Neural cell (in vitro differentiated cells): ENCODE results near the gene DHRS4L2. TPM values are rescaled to one million over a fixed set of nuclear protein-coding genes. Genes with fewer than 3 reads are reported as not detected.
A peak's percentile ranks its signal among the peaks of the same experiment; 100 is the strongest.
"Not testable (repeated sequence)": the region's sequence is repeated elsewhere in the genome, so short reads cannot be mapped to it uniquely, and the experiment has no call there.

Experiments
- H2AFZ ChIP-seq: fragments of 200-600, 300-800 bp; sonication (generic), shearing (Covaris generic); 2 replicates; pipeline ENCODE4 v1.6.0; 2014; ENCODE audit warnings: low read depth, mild to moderate bottlenecking, antibody characterized with exemption, low read length, moderate library complexity
- H3F3A ChIP-seq: fragments of 200-600 bp; shearing (Covaris generic); 2 replicates; pipeline ENCODE4 v1.6.1; 2016; ENCODE audit warnings: mild to moderate bottlenecking, moderate library complexity, mixed read lengths, antibody characterized with exemption, low read length; ENCODE audit not compliant: insufficient read depth, poor library complexity, severe bottlenecking
- H3K27ac ChIP-seq: fragments of 200-600, 300-800 bp; sonication (generic), shearing (Covaris generic); 2 replicates; pipeline ENCODE4 v1.5.1; 2014; ENCODE audit warnings: mild to moderate bottlenecking, low read length, moderate library complexity
- H3K27me3 ChIP-seq: fragments of 300-800, 200-600 bp; sonication (generic), shearing (Covaris generic); 2 replicates; pipeline ENCODE4 v1.6.0; 2014; ENCODE audit warnings: mild to moderate bottlenecking, low read depth, low read length, moderate library complexity; ENCODE audit not compliant: insufficient read depth
- H3K36me3 ChIP-seq: fragments of 300-800, 200-600 bp; sonication (generic), shearing (Covaris generic); 2 replicates; pipeline ENCODE4 v1.5.1; 2014; ENCODE audit warnings: mild to moderate bottlenecking, antibody characterized with exemption, low read length, moderate library complexity; ENCODE audit not compliant: insufficient read depth
- H3K4me2 ChIP-seq: fragments of 300-800, 200-600 bp; sonication (generic), shearing (Covaris generic); 2 replicates; pipeline ENCODE4 v1.6.0; 2014; ENCODE audit warnings: mild to moderate bottlenecking, low read length
- H3K4me3 ChIP-seq: fragments of 300-800, 200-600 bp; sonication (generic), shearing (Covaris generic); 2 replicates; pipeline ENCODE4 v1.5.1; 2014; ENCODE audit warnings: mild to moderate bottlenecking, low read length, moderate library complexity
- H3K79me2 ChIP-seq: fragments of 200-600 bp; shearing (Covaris generic); replicated peaks from 2 replicates; pipeline ENCODE4 v1.6.0; 2014; ENCODE audit warnings: mild to moderate bottlenecking, low read length, moderate library complexity; ENCODE audit not compliant: insufficient read depth
- H3K9ac ChIP-seq: fragments of 300-800, 200-600 bp; sonication (generic), shearing (Covaris generic); 2 replicates; pipeline ENCODE4 v1.6.1; 2016; ENCODE audit warnings: mild to moderate bottlenecking, low read length, mixed read lengths
- H3K9me2 ChIP-seq: fragments of 200-600 bp; shearing (Covaris generic); 2 replicates; pipeline ENCODE4 v1.6.1; 2016; ENCODE audit warnings: mild to moderate bottlenecking, low read length, mixed read lengths; ENCODE audit not compliant: insufficient read depth
- H3K9me3 ChIP-seq: fragments of 200-600, 300-800 bp; sonication (generic), shearing (Covaris generic); 2 replicates; pipeline ENCODE4 v1.6.1; 2016; ENCODE audit warnings: mild to moderate bottlenecking, mixed run types, low read length, moderate library complexity, mixed read lengths
- H4K20me1 ChIP-seq: fragments of 200-600 bp; shearing (Covaris generic); 2 replicates; pipeline ENCODE4 v1.6.1; 2016; ENCODE audit warnings: mild to moderate bottlenecking, mixed run types; ENCODE audit not compliant: insufficient read depth
- EP300 ChIP-seq: fragments of 450-650 bp; conservative IDR thresholded peaks from 2 replicates; pipeline ENCODE4 v1.6.1; 2014; ENCODE audit warnings: antibody characterized with exemption, mild to moderate bottlenecking, moderate library complexity; ENCODE audit not compliant: poor library complexity, severe bottlenecking
- EZH2 ChIP-seq: fragments of 200-600, 300-800 bp; shearing (Covaris generic), sonication (generic); IDR thresholded peaks from 2 replicates; pipeline ENCODE4 v1.6.1; 2014; ENCODE audit warnings: antibody characterized with exemption, low read length, borderline replicate concordance, mild to moderate bottlenecking; ENCODE audit not compliant: insufficient read depth, poor library complexity, severe bottlenecking
- MXI1 ChIP-seq: fragments of 450-650 bp; conservative IDR thresholded peaks from 2 replicates; pipeline ENCODE4 v1.6.1; 2014; ENCODE audit warnings: antibody characterized with exemption, mild to moderate bottlenecking; ENCODE audit not compliant: poor library complexity, severe bottlenecking
- POLR2AphosphoS5 ChIP-seq: IDR thresholded peaks from 2 replicates; pipeline ENCODE4 v1.6.1; 2012
- RAD21 ChIP-seq: fragments of 450-650 bp; conservative IDR thresholded peaks from 2 replicates; pipeline ENCODE4 v1.6.1; 2014; ENCODE audit warnings: antibody characterized with exemption, mild to moderate bottlenecking, moderate library complexity
- SMC3 ChIP-seq: fragments of 450-650 bp; conservative IDR thresholded peaks from 2 replicates; pipeline ENCODE4 v1.6.1; 2014; ENCODE audit warnings: antibody characterized with exemption, mild to moderate bottlenecking, moderate library complexity; ENCODE audit not compliant: poor library complexity
- TAF1 ChIP-seq: IDR thresholded peaks from 2 replicates; pipeline ENCODE4 v1.6.1; 2012; ENCODE audit warnings: low read depth
- polyA plus RNA-seq: library from polyadenylated mRNA; depleted of rRNA; stranded (reverse); fragments of >200 nt; gene quantifications from 2 replicates; pipeline ENCODE4 v1.2.3, GENCODE V29; 2014
- TF ChIP-seq, protein P1 (sequence below): fragments of 450-650 bp; IDR thresholded peaks from 2 replicates; pipeline ENCODE4 v1.5.1; 2014; ENCODE audit warnings: antibody characterized with exemption, mild to moderate bottlenecking, moderate library complexity; ENCODE audit not compliant: poor library complexity, severe bottlenecking
- TF ChIP-seq, protein P2 (sequence below): IDR thresholded peaks from 2 replicates; pipeline ENCODE4 v1.6.1; 2012; ENCODE audit warnings: borderline replicate concordance

The DHRS4L2 gene
- polyA plus RNA-seq, 1 donor from 2014 or later, result 3.0 TPM

DNA sequence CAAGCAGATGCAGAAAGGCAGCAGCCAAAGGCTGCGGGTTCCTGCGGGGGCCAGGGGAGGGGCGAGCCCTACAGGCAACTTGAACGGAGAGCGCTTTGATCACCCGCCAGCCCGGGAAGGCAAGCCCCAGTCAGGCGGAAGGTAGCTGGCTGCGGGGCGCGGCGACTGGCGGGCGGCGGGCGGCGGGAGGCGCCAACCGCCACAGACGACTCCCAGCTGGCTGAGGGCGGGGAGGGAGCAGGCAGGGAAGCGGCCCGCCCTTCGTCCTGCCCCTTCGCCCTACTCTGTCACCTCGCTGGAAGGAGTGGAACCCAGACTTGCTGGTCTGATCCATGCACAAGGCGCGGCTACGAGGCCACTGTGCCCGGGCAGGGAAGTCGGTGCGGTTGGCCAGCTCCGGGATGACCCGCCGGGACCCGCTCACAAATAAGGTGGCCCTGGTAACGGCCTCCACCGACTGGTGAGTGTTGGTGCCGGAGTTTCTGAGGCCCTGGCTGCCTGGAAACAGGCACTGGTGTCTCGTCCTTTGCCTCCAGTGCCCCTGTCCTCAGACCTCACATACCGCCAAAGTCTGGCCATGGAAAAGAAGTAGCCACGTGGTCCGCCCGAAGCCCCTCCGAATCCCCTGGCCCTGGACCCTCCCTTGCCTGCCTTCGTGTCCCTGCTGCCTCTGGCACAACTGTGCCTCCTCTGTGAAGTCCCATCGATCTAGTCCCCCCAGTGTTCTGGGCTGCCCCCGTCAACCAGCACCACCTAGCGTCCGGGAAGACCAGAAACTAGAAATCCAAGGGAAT lies 47.6 kb downstream of the DHRS4L2 start:
- Histone ChIP-seq H4K20me1 (no peaks in the 10 kb centered on the region), H3K9ac (peak overlapping the region; percentile 44), H3K9me2 (no peaks in the 10 kb centered on the region), H3K36me3 (no peaks in the 10 kb centered on the region), H3K4me3 (peak overlapping the region; percentile 63), H3K9me3 (no peaks in the 10 kb centered on the region), H3K4me2 (no peak overlapping the region), H3F3A (no peaks in the 10 kb centered on the region), H3K27me3 (no peaks in the 10 kb centered on the region), H2AFZ (no peak overlapping the region), H3K27ac (no peak overlapping the region), H3K79me2 (no peaks in the 10 kb centered on the region)
- TF ChIP-seq SMC3 (peak; percentile 46), EZH2 (no peak), POLR2AphosphoS5 (peak; percentile 22), EP300 (no peak), MXI1 (no peak), RAD21 (no peak), TAF1 (no peak)
- TF ChIP-seq, protein P1, sequence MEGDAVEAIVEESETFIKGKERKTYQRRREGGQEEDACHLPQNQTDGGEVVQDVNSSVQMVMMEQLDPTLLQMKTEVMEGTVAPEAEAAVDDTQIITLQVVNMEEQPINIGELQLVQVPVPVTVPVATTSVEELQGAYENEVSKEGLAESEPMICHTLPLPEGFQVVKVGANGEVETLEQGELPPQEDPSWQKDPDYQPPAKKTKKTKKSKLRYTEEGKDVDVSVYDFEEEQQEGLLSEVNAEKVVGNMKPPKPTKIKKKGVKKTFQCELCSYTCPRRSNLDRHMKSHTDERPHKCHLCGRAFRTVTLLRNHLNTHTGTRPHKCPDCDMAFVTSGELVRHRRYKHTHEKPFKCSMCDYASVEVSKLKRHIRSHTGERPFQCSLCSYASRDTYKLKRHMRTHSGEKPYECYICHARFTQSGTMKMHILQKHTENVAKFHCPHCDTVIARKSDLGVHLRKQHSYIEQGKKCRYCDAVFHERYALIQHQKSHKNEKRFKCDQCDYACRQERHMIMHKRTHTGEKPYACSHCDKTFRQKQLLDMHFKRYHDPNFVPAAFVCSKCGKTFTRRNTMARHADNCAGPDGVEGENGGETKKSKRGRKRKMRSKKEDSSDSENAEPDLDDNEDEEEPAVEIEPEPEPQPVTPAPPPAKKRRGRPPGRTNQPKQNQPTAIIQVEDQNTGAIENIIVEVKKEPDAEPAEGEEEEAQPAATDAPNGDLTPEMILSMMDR, result peak; percentile 74
- TF ChIP-seq, protein P2, sequence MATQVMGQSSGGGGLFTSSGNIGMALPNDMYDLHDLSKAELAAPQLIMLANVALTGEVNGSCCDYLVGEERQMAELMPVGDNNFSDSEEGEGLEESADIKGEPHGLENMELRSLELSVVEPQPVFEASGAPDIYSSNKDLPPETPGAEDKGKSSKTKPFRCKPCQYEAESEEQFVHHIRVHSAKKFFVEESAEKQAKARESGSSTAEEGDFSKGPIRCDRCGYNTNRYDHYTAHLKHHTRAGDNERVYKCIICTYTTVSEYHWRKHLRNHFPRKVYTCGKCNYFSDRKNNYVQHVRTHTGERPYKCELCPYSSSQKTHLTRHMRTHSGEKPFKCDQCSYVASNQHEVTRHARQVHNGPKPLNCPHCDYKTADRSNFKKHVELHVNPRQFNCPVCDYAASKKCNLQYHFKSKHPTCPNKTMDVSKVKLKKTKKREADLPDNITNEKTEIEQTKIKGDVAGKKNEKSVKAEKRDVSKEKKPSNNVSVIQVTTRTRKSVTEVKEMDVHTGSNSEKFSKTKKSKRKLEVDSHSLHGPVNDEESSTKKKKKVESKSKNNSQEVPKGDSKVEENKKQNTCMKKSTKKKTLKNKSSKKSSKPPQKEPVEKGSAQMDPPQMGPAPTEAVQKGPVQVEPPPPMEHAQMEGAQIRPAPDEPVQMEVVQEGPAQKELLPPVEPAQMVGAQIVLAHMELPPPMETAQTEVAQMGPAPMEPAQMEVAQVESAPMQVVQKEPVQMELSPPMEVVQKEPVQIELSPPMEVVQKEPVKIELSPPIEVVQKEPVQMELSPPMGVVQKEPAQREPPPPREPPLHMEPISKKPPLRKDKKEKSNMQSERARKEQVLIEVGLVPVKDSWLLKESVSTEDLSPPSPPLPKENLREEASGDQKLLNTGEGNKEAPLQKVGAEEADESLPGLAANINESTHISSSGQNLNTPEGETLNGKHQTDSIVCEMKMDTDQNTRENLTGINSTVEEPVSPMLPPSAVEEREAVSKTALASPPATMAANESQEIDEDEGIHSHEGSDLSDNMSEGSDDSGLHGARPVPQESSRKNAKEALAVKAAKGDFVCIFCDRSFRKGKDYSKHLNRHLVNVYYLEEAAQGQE, result no peak

DNA sequence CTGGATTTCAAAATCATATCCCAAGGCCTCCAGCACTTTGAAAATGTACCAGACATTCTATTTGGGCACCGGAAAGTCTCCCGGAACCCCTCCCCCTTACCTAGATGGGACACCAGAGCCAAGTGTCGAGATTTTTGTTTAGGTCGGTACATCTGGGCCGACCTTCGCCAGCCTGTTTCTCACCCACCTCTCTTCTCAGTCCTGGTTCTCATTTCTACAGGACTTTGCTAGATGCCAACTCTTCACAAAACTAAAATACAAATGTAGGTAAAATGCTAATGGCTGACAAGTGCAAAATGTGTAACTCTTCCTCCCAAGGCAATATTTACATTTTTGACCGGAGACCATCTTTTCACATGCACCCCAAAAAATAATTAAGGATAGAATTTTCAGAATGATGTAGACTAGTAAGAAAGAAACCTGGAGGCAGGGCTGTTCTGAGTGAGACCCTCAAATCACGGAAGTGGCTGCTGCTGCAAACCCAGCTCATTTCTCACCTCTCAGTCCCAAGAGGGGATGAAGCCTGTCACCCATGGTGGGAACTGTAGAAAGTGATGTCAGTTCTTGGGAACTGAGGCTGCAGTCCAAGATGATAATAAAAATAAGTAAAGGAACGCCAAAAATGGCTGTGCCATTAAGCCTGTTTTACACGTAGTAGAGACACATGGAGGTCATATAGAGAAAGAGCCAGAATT lies 48.4 kb downstream of the DHRS4L2 start:
- not testable (repeated sequence) for H3K36me3 ChIP-seq, H3K9me3 ChIP-seq, H3K79me2 ChIP-seq, H3K9ac ChIP-seq, H2AFZ ChIP-seq, H4K20me1 ChIP-seq, H3K9me2 ChIP-seq, H3K4me2 ChIP-seq, H3F3A ChIP-seq, H3K27ac ChIP-seq, H3K27me3 ChIP-seq
- H3K4me3 ChIP-seq, result peak overlapping the region; percentile 63
- TF ChIP-seq, protein P1, result peak; percentile 1
